Stimulated activated CD8-positive, alpha-beta memory T cell treated with anti-CD3 and anti-CD28 coated beads, Interleukin-12 subunit alpha, Interleukin-12 subunit beta, amount 100 ng/mL, for 4 hours (primary cell): ENCODE measurements around the gene GSG1L2.

ENCODE experiments used
- DNase-seq: peaks from one replicate; pipeline ENCODE4 v3.0.0-alpha.2; 2020; ENCODE audit warnings: low read depth

Gene GSG1L2

GRCh38 chr17:9821921-9822320 lies at the start of gene GSG1L2:
GSG1L2 (minus strand) TSS chr17:9822079; CDS start chr17:9822071, 8 bp downstream.
- DNase-seq: no peak

GRCh38 chr17:9868552-9868951 lies 46.7 kb upstream of the GSG1L2 start:
- no peak for DNase-seq

GRCh38 chr17:9865586-9865985 lies 43.7 kb upstream of the GSG1L2 start:
- no peak for DNase-seq

- no peak for DNase-seq
These were observed 41.1 kb upstream of the GSG1L2 start for GRCh38 chr17:9862949-9863348.

- DNase-seq: no peak
These were observed 40.3 kb upstream of the GSG1L2 start for GRCh38 chr17:9862220-9862619.

GRCh38 chr17:9860851-9861250 lies 39.0 kb upstream of the GSG1L2 start:
- no peak for DNase-seq

GRCh38 chr17:9859781-9860180 lies 37.9 kb upstream of the GSG1L2 start:
- no peak for DNase-seq

GRCh38 chr17:9855036-9855435 lies 33.2 kb upstream of the GSG1L2 start:
- no peak for DNase-seq

- DNase-seq: no peak
These were observed 32.4 kb upstream of the GSG1L2 start for GRCh38 chr17:9854255-9854654.

GRCh38 chr17:9850151-9850550 lies 28.3 kb upstream of the GSG1L2 start:
- DNase-seq: no peak

GRCh38 chr17:9845306-9845705 lies 23.4 kb upstream of the GSG1L2 start:
- DNase-seq: no peak

- no peak for DNase-seq
These were observed 22.3 kb upstream of the GSG1L2 start for GRCh38 chr17:9844153-9844552.

- no peak for DNase-seq
These were observed 21.5 kb upstream of the GSG1L2 start for GRCh38 chr17:9843152-9844010.

- DNase-seq: no peak
These were observed 20.3 kb upstream of the GSG1L2 start for GRCh38 chr17:9842057-9842758.

- DNase-seq: no peak
These were observed 17.6 kb upstream of the GSG1L2 start for GRCh38 chr17:9839433-9839832.

GRCh38 chr17:9837551-9838471 lies 15.9 kb upstream of the GSG1L2 start:
- no peak for DNase-seq

GRCh38 chr17:9833922-9834321 lies 12.0 kb upstream of the GSG1L2 start:
- no peak for DNase-seq

- no peak for DNase-seq
These were observed 8.8 kb upstream of the GSG1L2 start for GRCh38 chr17:9830711-9831110.

- DNase-seq: no peak
These were observed 7.5 kb upstream of the GSG1L2 start for GRCh38 chr17:9829343-9829742.

- no peak for DNase-seq
These were observed 6.7 kb upstream of the GSG1L2 start for GRCh38 chr17:9828296-9829295.

- no peak for DNase-seq
These were observed 3.8 kb upstream of the GSG1L2 start, which contains the start of gene GLP2R for GRCh38 chr17:9825641-9826150. GLP2R (plus strand) TSS chr17:9825924; CDS start chr17:9826064, 140 bp downstream.
